Vagina (tissue), 2 donors: Measurements from ENCODE around the gene WDR72. TPM values are rescaled to one million over a fixed set of nuclear protein-coding genes. Genes with fewer than 3 reads are reported as not detected.

ENCODE experiments used
- DNase-seq, 2 donors: peaks; one replicate each; pipeline ENCODE4 v3.0.0-alpha.2; 2017; ENCODE audit errors: extremely low spot score in 2 of 2
- H3K27ac ChIP-seq: fragments of 200-600 bp; sonication (generic); one replicate; pipeline ENCODE4 v1.5.1; 2019
- H3K27me3 ChIP-seq: fragments of 200-600 bp; sonication (generic); one replicate; pipeline ENCODE4 v1.5.1; 2019
- H3K36me3 ChIP-seq, 2 donors: fragments of 200-600 bp; sonication (generic); one replicate each; pipeline ENCODE4 v1.5.1; 2017 to 2019
- H3K4me1 ChIP-seq: fragments of 200-600 bp; sonication (generic); one replicate; pipeline ENCODE4 v1.5.1; 2019
- H3K4me3 ChIP-seq, 2 donors: fragments of 200-600 bp; sonication (generic); 1 replicate in 1 of 2; 2 replicates in 1 of 2; pipeline ENCODE4 v1.5.1; 2016 to 2019
- H3K9me3 ChIP-seq: fragments of 200-600 bp; sonication (generic); one replicate; pipeline ENCODE4 v1.5.1; 2019
- CTCF ChIP-seq, 3 experiments: fragments of 450-650 bp in 2 of 3; fragments of 200-600 bp in 1 of 3; sonication (generic) in 1 of 3; IDR thresholded peaks; one replicate each; pipeline ENCODE4 v1.5.1; 2017 to 2019; ENCODE audit warnings: antibody characterized with exemption in 3 of 3, mild to moderate bottlenecking in 2 of 3, moderate library complexity in 2 of 3
- POLR2A ChIP-seq, 2 donors: fragments of 450-650 bp; IDR thresholded peaks; one replicate each; pipeline ENCODE4 v1.6.1; 2017; ENCODE audit warnings: antibody characterized with exemption in 2 of 2, mild to moderate bottlenecking in 2 of 2, moderate library complexity in 2 of 2
- POLR2AphosphoS5 ChIP-seq, 2 donors: sonication (generic); formaldehyde crosslinking; IDR thresholded peaks; one replicate each; pipeline ENCODE4 v1.9.0; 2017; ENCODE audit warnings: antibody characterized with exemption in 2 of 2, mild to moderate bottlenecking in 2 of 2, low read depth in 1 of 2; ENCODE audit not compliant: insufficient read depth in 1 of 2
- intact Hi-C: fragments of 100-400 bp; cut with DNase I; formaldehyde crosslinking; loops from one replicate; pipeline ENCODE4 v1.15.1; 2023
- total RNA-seq: library from RNA; depleted of rRNA; stranded (reverse); fragments of >200 nt; gene quantifications from one replicate; pipeline ENCODE4 v1.2.3, GENCODE V29; 2016

The WDR72 gene
- total RNA-seq, 1 donor from 2014 or later = not detected

DNA sequence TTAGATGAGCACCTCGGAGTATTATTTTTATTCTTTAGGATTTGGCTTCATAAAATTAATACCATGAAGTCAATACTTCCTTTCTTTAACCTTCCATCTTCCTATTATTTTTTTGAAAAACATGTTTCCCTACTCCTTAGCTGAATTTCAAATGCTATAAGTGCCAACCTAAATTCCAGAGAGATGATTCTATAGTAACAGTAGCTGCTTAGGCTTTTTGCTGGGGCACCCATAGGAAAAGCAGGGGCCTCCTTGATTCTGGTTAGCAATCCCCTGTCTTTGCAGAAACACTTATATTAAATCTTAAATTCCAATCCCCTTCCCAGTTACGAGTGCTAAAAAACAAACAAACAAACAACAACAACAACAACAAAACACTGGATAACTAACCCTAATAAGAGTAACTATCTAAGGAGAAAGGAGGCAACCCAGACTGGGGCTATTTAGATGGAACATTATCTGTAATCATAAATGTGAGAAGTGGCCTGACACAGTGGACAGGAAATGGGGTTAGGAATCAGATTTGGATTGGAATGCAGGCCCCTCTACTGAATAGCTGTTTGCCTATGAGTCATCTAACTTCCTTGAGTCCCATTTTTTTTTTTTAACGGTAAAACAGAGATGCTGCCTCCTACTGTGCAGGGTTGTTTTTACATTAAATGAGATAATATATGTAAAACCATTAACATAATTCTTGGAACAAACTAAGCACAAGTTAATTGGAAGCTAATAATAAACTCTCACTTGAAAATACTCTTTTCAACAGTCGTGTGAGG is 148.1 kb downstream of the WDR72 start:
- H3K27me3 ChIP-seq = no peaks in the 10 kb centered on the region
- intact Hi-C loops = no loop called here
- H3K36me3 ChIP-seq = no peaks in the 10 kb centered on the region
- H3K9me3 ChIP-seq = no peaks in the 10 kb centered on the region
- no peak overlapping the region for H3K4me3 ChIP-seq
- TF ChIP-seq CTCF (IDR thresholded peaks at IDR 0.05) (no peak), POLR2AphosphoS5 (IDR thresholded peaks at IDR 0.05; ENCODE audit: insufficient read depth in 1 of 2, low read depth in 1 of 2) (no peak), POLR2A (IDR thresholded peaks at IDR 0.05) (no peak)
- H3K27ac ChIP-seq = no peak overlapping the region
- DNase-seq = no peak
- no peaks in the 10 kb centered on the region for H3K4me1 ChIP-seq

DNA sequence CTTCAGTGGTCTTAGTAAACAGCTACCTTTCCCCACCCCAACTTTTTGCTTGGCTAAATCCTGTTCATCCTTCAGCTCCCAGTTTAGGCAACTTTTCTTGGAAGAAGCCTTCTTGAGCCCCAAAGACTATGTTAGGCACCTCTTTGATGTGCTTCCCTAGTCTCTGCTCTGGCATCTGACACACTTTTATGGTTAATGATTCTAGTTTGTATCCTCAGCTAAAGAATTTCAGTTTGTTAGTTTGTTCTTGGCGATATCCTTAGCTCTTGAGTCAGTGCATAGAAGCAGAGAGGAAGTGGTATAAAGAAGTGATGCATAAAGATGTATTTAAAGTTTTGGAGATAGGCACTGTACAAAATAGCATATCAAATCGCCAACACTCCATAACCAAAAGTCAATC is 168.4 kb downstream of the WDR72 start:
- H3K27me3 ChIP-seq = no peaks in the 10 kb centered on the region
- intact Hi-C loops = no loop called here
- no peak for DNase-seq
- no peak overlapping the region for H3K27ac ChIP-seq
- H3K9me3 ChIP-seq = no peaks in the 10 kb centered on the region
- no peak overlapping the region for H3K4me3 ChIP-seq
- H3K36me3 ChIP-seq = no peaks in the 10 kb centered on the region
- H3K4me1 ChIP-seq = no peaks in the 10 kb centered on the region
- TF ChIP-seq CTCF (IDR thresholded peaks at IDR 0.05) = no peak
- TF ChIP-seq POLR2A (IDR thresholded peaks at IDR 0.05) = no peak
- no peak for TF ChIP-seq POLR2AphosphoS5 (IDR thresholded peaks at IDR 0.05; ENCODE audit: insufficient read depth in 1 of 2, low read depth in 1 of 2)

DNA sequence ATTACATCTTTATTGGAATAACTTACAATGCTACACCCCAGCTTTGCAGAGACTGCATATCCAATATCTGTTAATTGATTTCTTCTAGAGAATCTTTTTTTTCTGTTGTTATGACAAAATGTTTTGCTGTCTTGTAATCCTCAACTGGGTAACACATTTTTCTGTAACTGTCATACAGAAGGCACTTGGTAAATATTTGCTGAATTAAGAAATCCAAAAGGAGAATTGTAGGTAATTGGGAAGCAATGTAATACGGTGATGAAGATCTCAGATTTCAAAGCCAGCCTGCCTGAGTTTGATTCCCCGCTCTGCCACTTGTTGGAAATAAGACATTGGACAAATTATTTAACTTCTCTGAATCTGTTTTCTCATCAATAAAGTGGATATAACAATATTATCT is 169.1 kb downstream of the WDR72 start:
- intact Hi-C loops = no loop called here
- H3K27ac ChIP-seq = no peak overlapping the region
- no peaks in the 10 kb centered on the region for H3K9me3 ChIP-seq
- no peaks in the 10 kb centered on the region for H3K36me3 ChIP-seq
- TF ChIP-seq POLR2AphosphoS5 (IDR thresholded peaks at IDR 0.05; ENCODE audit: insufficient read depth in 1 of 2, low read depth in 1 of 2) (no peak), CTCF (IDR thresholded peaks at IDR 0.05) (no peak), POLR2A (IDR thresholded peaks at IDR 0.05) (no peak)
- H3K27me3 ChIP-seq = no peaks in the 10 kb centered on the region
- H3K4me1 ChIP-seq = no peaks in the 10 kb centered on the region
- H3K4me3 ChIP-seq = no peak overlapping the region
- DNase-seq = no peak

GRCh38 chr15:53589520-53590057 is 169.9 kb downstream of the WDR72 start:
- intact Hi-C loops = no loop called here
- Histone ChIP-seq H3K9me3 (no peaks in the 10 kb centered on the region), H3K36me3 (no peaks in the 10 kb centered on the region), H3K27me3 (no peaks in the 10 kb centered on the region), H3K27ac (no peak overlapping the region), H3K4me1 (no peaks in the 10 kb centered on the region), H3K4me3 (no peak overlapping the region)
- TF ChIP-seq POLR2AphosphoS5 (IDR thresholded peaks at IDR 0.05; ENCODE audit: insufficient read depth in 1 of 2, low read depth in 1 of 2) = no peak
- TF ChIP-seq POLR2A (IDR thresholded peaks at IDR 0.05) = no peak
- no peak for TF ChIP-seq CTCF (IDR thresholded peaks at IDR 0.05)
- DNase-seq = no peak

DNA sequence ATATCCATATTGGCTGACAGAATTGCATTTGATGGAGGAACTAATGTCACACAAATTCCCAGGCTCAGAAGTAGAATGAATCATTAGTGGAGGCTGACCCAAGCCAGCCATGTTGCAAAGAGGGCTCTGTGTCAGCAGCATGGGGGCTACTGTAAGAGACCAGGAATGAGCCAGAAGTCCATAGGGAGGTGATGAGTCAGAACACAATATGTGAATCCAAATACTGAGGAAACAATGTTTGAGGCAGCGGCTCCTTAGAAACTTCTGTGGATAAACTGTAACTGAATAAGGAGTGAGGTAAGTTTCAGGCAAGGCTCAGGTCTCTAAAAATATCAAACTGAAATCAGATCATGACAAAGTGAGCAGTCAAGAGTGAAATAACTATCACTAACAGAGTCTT is 170.7 kb downstream of the WDR72 start:
- Histone ChIP-seq H3K9me3 (no peaks in the 10 kb centered on the region), H3K36me3 (no peaks in the 10 kb centered on the region), H3K4me1 (no peaks in the 10 kb centered on the region), H3K27me3 (no peaks in the 10 kb centered on the region), H3K27ac (no peak overlapping the region), H3K4me3 (no peak overlapping the region)
- TF ChIP-seq POLR2A (IDR thresholded peaks at IDR 0.05) (no peak), CTCF (IDR thresholded peaks at IDR 0.05) (no peak), POLR2AphosphoS5 (IDR thresholded peaks at IDR 0.05; ENCODE audit: insufficient read depth in 1 of 2, low read depth in 1 of 2) (no peak)
- DNase-seq = no peak
- intact Hi-C loops = no loop called here
